AG04449 (cell line): ENCODE measurements around the gene CBFA2T2.
"Not testable (repeated sequence)": the region's sequence is repeated elsewhere in the genome, so short reads cannot be mapped to it uniquely, and the experiment has no call there.

Source experiments
- CTCF ChIA-PET: fragments of 350-600 bp; formaldehyde crosslinking; extraction: SDS; loops from one replicate; lab custom pipeline; 2021; ENCODE audit warnings: antibody characterized with exemption; lab: Yijun Ruan, JAX
- POLR2A ChIA-PET: fragments of 400-600, 350-600 bp; formaldehyde crosslinking; extraction: SDS; loops from one replicate; lab custom pipeline; 2020; ENCODE audit warnings: antibody characterized with exemption, inconsistent platforms; lab: Yijun Ruan, JAX
- DNase-seq: peaks from one replicate; pipeline ENCODE4 v3.0.0-alpha.2; 2010; ENCODE audit warnings: low read depth, low spot score
- H3K4me3 ChIP-seq: 2 replicates; pipeline ENCODE4 v1.5.1; 2011; ENCODE audit warnings: low read depth, mild to moderate bottlenecking, control low read depth, low read length
- TF ChIP-seq, protein P1 (sequence below): IDR thresholded peaks from one replicate; pipeline ENCODE4 v1.5.1; 2011; ENCODE audit warnings: mild to moderate bottlenecking, moderate library complexity, low read length, control low read depth, inconsistent platforms; ENCODE audit not compliant: insufficient read depth; ENCODE audit errors: missing control alignments

The CBFA2T2 gene

DNA sequence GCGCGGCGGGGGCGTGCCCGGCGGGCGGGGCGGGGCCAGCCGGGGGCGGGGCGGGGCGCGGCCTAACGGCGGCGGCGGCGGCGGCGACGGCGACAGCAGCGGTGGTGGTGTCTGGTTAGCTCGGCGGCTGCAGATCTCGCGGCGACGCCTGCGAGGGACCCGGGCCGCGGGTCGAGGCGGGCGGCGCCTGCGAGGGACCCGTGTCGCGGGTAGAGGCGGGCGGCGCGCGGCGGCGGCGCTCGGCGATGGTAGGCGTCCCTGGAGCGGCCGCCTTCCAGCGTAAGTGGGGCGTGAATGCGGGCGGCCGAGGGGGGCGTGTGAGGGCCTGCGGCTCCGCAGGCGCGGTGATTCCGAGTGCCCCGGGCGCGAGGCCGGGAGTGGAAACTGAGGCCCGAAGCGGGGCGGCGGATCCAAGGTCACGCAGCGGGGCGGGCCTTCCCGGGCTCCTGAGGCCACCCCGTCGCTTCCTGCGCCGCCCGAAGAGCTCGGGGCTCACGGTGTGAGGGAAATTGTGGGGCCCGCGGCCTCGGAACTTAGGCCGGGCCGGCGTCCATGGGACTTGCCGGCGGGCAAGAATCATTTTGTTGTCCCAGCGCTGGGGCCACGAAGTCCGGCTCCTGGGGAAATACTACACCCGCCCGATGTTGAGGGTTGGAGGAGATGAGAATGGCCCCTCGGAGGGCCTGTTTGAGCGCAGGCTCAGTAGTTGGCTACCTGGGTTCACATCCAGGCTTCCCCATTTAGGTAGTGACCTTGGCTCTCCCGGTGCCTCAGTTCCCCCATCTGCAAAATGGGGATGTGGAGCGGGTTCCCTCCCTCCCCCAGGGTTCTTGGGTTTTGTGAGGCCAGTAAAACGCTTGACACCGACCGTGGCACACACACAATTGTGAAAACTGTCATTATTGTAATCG lies at the start of gene CBFA2T2:
CBFA2T2 (plus strand) TSS at position 74 of the 911 bp plus-strand sequence; CDS start at position 246, 172 bp downstream.
- TF ChIP-seq, protein P1, sequence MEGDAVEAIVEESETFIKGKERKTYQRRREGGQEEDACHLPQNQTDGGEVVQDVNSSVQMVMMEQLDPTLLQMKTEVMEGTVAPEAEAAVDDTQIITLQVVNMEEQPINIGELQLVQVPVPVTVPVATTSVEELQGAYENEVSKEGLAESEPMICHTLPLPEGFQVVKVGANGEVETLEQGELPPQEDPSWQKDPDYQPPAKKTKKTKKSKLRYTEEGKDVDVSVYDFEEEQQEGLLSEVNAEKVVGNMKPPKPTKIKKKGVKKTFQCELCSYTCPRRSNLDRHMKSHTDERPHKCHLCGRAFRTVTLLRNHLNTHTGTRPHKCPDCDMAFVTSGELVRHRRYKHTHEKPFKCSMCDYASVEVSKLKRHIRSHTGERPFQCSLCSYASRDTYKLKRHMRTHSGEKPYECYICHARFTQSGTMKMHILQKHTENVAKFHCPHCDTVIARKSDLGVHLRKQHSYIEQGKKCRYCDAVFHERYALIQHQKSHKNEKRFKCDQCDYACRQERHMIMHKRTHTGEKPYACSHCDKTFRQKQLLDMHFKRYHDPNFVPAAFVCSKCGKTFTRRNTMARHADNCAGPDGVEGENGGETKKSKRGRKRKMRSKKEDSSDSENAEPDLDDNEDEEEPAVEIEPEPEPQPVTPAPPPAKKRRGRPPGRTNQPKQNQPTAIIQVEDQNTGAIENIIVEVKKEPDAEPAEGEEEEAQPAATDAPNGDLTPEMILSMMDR, result no peak
- ChIA-PET CTCF (interaction anchor here (1.0 to 1.9 kb wide), 5 partner anchors 16 to 177 kb away, joined by 3 to 11 read pairs (median 5); partner anchors contain the start of gene ACTL10), POLR2A (interaction anchor here (0.6 to 1.7 kb wide), 12 partner anchors 11 to 239 kb away, joined by 3 to 5 read pairs (median 3); partner anchors contain the start of genes ACTL10 and SNTA1)
- peak within 1 kb of the TSS; percentile 73 for H3K4me3 ChIP-seq
- DNase-seq, result no peak

GRCh38 chr20:33440562-33440961 lies 49.3 kb upstream of the CBFA2T2 start:
- CTCF ChIA-PET, POLR2A ChIA-PET, DNase-seq, H3K4me3 ChIP-seq: not testable (repeated sequence)

DNA sequence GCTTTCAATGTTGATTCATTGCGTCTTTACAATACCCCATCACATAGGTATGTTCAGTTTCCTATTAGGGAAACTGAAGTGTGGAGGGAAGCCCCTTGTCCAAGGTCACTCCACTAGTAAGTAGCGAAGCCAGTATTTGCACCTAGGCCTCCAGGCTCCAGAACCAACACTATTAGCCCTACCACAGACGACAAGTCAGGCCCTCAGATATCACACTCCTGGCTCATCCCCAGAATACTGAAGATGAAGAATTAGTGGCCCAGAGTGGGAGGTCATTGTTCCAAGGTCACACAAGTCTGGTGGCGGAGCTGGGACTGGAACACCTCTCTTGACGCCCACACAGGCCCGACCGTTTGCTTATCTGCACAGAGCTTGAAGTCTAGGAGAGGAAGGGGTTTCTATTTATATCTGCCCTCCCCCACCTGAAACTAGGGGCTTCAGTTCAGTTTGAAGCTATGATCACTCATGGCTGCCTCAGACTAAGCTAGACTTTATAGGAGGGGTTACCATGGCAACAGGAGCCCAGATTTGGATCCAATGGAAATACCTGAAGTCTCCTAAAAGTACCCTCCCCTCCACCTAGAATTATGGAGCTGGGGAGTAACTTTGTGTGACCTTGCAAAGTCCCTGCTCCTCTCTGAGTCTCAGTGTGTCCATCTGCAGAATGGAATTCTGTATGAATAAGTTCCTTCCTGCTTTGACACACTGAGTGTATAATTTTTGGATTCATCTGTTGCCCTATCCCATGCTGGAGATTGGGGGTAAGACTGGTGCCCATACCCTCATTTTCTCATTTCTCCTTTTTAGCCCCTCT lies 48.5 kb upstream of the CBFA2T2 start:
- no peak for DNase-seq
- H3K4me3 ChIP-seq, result no peak overlapping the region
- ChIA-PET CTCF (no interaction called here), POLR2A (no interaction called here)
- TF ChIP-seq, protein P1, result no peak

- POLR2A ChIA-PET, result interaction anchor here (0.6 to 0.9 kb wide), 3 partner anchors 41 to 224 kb away, joined by 3 to 4 read pairs (median 3); partner anchors contain the start of genes ACTL10 and CDK5RAP1
- H3K4me3 ChIP-seq, result peak overlapping the region; percentile 71
- DNase-seq, result no peak
- CTCF ChIA-PET, result interaction anchor here (4.8 kb wide), 1 partner anchor 211 kb away, joined by 22 read pairs; no protein-coding TSS in a partner anchor
- TF ChIP-seq, protein P1, result no peak
Measured at GRCh38 chr20:33442136-33443005, 47.5 kb upstream of the CBFA2T2 start.

- ChIA-PET CTCF (interaction anchor here (1.2 to 4.8 kb wide), 2 partner anchors 9 to 210 kb away, joined by 5 to 22 read pairs; no protein-coding TSS in a partner anchor), POLR2A (interaction anchor here (0.6 to 0.9 kb wide), 4 partner anchors 21 to 224 kb away, joined by 3 to 4 read pairs (median 4); partner anchors contain the start of genes ACTL10 and CDK5RAP1)
- H3K4me3 ChIP-seq, result peak overlapping the region; percentile 71
- TF ChIP-seq, protein P1, result no peak
- DNase-seq, result no peak
Measured at GRCh38 chr20:33443006-33443511, 46.8 kb upstream of the CBFA2T2 start.
